ENCODE measurements around the gene SEC62. TPM values are rescaled to one million over a fixed set of nuclear protein-coding genes. Genes with fewer than 3 reads are reported as not detected.

Gene SEC62
- total RNA-seq, 1 experiment from 2014 or later = 51.2 TPM

DNA sequence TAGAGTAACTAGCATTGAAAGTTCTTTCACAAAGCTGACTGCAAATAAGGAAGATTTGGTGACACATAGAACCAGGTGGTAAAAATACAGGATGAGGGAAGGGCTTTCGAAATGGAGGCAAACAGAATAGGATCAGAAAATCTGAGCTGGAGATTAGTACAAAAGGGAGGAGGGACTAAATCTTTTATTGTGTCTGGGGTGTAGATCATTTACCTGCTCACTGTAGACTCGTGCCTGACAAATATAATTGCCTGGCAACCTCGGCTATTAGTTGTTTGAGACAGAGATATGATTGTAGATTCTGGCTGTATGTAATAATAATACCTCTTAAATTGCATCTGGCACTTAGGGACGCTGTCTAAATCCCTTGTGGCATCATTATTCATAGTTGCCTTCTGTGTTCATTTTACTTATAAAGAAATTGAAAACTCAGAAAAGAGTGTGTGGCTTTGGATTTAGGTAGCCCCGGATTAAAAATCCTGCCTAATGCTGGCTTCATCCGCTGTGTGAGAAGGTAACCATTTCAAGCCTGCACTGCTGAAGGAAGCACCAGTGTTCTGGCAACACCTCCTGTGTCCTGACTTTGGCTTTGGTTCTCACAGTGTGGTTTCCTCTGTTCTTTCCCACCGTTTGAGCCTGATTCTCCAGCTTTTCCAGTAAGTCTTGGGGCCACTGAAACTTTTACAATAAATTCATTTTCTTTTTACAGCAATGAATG lies 46.2 kb downstream of the SEC62 start:
- Mint-ChIP-seq H3K27me3 (ENCODE audit: low read depth) (no peaks in the 10 kb centered on the region), H3K9me3 (no peaks in the 10 kb centered on the region), H3K27ac (no peak overlapping the region), H3K4me1 (no peaks in the 10 kb centered on the region), H3K36me3 (no peaks in the 10 kb centered on the region), H3K4me3 (no peak overlapping the region)
- no peak for ATAC-seq
- ChIA-PET POLR2A (no interaction called here), CTCF (interaction anchor here (0.7 kb wide), 1 partner anchor 199 kb away, joined by 4 read pairs; no protein-coding TSS in a partner anchor)
- no peak for DNase-seq (ENCODE audit: low spot score)
- no peak for TF ChIP-seq MYBL2 (CRISPR knock-in tag; IDR thresholded peaks at IDR 0.05)
- TF ChIP-seq, protein P1, sequence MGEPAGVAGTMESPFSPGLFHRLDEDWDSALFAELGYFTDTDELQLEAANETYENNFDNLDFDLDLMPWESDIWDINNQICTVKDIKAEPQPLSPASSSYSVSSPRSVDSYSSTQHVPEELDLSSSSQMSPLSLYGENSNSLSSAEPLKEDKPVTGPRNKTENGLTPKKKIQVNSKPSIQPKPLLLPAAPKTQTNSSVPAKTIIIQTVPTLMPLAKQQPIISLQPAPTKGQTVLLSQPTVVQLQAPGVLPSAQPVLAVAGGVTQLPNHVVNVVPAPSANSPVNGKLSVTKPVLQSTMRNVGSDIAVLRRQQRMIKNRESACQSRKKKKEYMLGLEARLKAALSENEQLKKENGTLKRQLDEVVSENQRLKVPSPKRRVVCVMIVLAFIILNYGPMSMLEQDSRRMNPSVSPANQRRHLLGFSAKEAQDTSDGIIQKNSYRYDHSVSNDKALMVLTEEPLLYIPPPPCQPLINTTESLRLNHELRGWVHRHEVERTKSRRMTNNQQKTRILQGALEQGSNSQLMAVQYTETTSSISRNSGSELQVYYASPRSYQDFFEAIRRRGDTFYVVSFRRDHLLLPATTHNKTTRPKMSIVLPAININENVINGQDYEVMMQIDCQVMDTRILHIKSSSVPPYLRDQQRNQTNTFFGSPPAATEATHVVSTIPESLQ (CRISPR knock-in tag; IDR thresholded peaks at IDR 0.05) = no peak
- TF ChIP-seq ZNF671 (CRISPR knock-in tag; IDR thresholded peaks at IDR 0.05) = no peak
- TF ChIP-seq, protein P2, sequence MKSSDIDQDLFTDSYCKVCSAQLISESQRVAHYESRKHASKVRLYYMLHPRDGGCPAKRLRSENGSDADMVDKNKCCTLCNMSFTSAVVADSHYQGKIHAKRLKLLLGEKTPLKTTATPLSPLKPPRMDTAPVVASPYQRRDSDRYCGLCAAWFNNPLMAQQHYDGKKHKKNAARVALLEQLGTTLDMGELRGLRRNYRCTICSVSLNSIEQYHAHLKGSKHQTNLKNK (CRISPR knock-in tag; IDR thresholded peaks at IDR 0.05) = no peak
- no peak for TF ChIP-seq NFYB (CRISPR knock-in tag; conservative IDR thresholded peaks at IDR 0.05; ENCODE audit: low read depth)
- no peak for TF ChIP-seq CBFB (CRISPR knock-in tag; IDR thresholded peaks at IDR 0.05; ENCODE audit: low read depth)
- no peak for TF ChIP-seq JUN (CRISPR knock-in tag; IDR thresholded peaks at IDR 0.05)
- TF ChIP-seq FOXK1 (CRISPR knock-in tag; IDR thresholded peaks at IDR 0.05) = no peak
- TF ChIP-seq, protein P3, sequence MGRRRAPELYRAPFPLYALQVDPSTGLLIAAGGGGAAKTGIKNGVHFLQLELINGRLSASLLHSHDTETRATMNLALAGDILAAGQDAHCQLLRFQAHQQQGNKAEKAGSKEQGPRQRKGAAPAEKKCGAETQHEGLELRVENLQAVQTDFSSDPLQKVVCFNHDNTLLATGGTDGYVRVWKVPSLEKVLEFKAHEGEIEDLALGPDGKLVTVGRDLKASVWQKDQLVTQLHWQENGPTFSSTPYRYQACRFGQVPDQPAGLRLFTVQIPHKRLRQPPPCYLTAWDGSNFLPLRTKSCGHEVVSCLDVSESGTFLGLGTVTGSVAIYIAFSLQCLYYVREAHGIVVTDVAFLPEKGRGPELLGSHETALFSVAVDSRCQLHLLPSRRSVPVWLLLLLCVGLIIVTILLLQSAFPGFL (CRISPR knock-in tag; IDR thresholded peaks at IDR 0.05; ENCODE audit: borderline replicate concordance) = no peak

- no peaks in the 10 kb centered on the region for H3K27me3 Mint-ChIP-seq (ENCODE audit: low read depth)
- POLR2A ChIA-PET = no interaction called here
- no peaks in the 10 kb centered on the region for H3K9me3 Mint-ChIP-seq
These were observed 49.5 kb downstream of the SEC62 start for GRCh38 chr3:170016057-170016456.

More at GRCh38 chr3:170016057-170016456, 49.5 kb downstream of the SEC62 start:
- no peaks in the 10 kb centered on the region for H3K36me3 Mint-ChIP-seq
- DNase-seq (ENCODE audit: low spot score) (no peak), ATAC-seq (no peak)
- H3K4me3 Mint-ChIP-seq = no peak overlapping the region
- TF ChIP-seq NFE2L1 (CRISPR knock-in tag; IDR thresholded peaks at IDR 0.05) (no peak), CREB1 (CRISPR knock-in tag; IDR thresholded peaks at IDR 0.05) (no peak), FOXP1 (CRISPR knock-in tag; IDR thresholded peaks at IDR 0.05; ENCODE audit: borderline replicate concordance) (no peak), TEAD4 (CRISPR knock-in tag; IDR thresholded peaks at IDR 0.05) (no peak), ZNF121 (CRISPR knock-in tag; IDR thresholded peaks at IDR 0.05) (no peak), ZNF425 (CRISPR knock-in tag; conservative IDR thresholded peaks at IDR 0.05) (no peak)
- TF ChIP-seq, protein P4, sequence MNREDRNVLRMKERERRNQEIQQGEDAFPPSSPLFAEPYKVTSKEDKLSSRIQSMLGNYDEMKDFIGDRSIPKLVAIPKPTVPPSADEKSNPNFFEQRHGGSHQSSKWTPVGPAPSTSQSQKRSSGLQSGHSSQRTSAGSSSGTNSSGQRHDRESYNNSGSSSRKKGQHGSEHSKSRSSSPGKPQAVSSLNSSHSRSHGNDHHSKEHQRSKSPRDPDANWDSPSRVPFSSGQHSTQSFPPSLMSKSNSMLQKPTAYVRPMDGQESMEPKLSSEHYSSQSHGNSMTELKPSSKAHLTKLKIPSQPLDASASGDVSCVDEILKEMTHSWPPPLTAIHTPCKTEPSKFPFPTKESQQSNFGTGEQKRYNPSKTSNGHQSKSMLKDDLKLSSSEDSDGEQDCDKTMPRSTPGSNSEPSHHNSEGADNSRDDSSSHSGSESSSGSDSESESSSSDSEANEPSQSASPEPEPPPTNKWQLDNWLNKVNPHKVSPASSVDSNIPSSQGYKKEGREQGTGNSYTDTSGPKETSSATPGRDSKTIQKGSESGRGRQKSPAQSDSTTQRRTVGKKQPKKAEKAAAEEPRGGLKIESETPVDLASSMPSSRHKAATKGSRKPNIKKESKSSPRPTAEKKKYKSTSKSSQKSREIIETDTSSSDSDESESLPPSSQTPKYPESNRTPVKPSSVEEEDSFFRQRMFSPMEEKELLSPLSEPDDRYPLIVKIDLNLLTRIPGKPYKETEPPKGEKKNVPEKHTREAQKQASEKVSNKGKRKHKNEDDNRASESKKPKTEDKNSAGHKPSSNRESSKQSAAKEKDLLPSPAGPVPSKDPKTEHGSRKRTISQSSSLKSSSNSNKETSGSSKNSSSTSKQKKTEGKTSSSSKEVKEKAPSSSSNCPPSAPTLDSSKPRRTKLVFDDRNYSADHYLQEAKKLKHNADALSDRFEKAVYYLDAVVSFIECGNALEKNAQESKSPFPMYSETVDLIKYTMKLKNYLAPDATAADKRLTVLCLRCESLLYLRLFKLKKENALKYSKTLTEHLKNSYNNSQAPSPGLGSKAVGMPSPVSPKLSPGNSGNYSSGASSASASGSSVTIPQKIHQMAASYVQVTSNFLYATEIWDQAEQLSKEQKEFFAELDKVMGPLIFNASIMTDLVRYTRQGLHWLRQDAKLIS (CRISPR knock-in tag; IDR thresholded peaks at IDR 0.05; ENCODE audit: borderline replicate concordance) = no peak
- TF ChIP-seq, protein P5, sequence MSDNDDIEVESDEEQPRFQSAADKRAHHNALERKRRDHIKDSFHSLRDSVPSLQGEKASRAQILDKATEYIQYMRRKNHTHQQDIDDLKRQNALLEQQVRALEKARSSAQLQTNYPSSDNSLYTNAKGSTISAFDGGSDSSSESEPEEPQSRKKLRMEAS (CRISPR knock-in tag; IDR thresholded peaks at IDR 0.05) = no peak
- TF ChIP-seq, protein P6, sequence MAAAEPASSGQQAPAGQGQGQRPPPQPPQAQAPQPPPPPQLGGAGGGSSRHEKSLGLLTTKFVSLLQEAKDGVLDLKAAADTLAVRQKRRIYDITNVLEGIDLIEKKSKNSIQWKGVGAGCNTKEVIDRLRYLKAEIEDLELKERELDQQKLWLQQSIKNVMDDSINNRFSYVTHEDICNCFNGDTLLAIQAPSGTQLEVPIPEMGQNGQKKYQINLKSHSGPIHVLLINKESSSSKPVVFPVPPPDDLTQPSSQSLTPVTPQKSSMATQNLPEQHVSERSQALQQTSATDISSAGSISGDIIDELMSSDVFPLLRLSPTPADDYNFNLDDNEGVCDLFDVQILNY (CRISPR knock-in tag; IDR thresholded peaks at IDR 0.05) = no peak
- TF ChIP-seq, protein P7, sequence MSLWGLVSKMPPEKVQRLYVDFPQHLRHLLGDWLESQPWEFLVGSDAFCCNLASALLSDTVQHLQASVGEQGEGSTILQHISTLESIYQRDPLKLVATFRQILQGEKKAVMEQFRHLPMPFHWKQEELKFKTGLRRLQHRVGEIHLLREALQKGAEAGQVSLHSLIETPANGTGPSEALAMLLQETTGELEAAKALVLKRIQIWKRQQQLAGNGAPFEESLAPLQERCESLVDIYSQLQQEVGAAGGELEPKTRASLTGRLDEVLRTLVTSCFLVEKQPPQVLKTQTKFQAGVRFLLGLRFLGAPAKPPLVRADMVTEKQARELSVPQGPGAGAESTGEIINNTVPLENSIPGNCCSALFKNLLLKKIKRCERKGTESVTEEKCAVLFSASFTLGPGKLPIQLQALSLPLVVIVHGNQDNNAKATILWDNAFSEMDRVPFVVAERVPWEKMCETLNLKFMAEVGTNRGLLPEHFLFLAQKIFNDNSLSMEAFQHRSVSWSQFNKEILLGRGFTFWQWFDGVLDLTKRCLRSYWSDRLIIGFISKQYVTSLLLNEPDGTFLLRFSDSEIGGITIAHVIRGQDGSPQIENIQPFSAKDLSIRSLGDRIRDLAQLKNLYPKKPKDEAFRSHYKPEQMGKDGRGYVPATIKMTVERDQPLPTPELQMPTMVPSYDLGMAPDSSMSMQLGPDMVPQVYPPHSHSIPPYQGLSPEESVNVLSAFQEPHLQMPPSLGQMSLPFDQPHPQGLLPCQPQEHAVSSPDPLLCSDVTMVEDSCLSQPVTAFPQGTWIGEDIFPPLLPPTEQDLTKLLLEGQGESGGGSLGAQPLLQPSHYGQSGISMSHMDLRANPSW (CRISPR knock-in tag; conservative IDR thresholded peaks at IDR 0.05; ENCODE audit: low read depth) = no peak
- no peak overlapping the region for H3K27ac Mint-ChIP-seq
- H3K4me1 Mint-ChIP-seq = no peaks in the 10 kb centered on the region
- CTCF ChIA-PET = interaction anchor here (0.9 kb wide), 1 partner anchor 62 kb away, joined by 3 read pairs; no protein-coding TSS in a partner anchor

Measured in WTC11 (cell line).